GM12873 (cell line): ENCODE data around the gene TRIO.

ENCODE experiments used
- TF ChIP-seq, protein P1 (sequence below): IDR thresholded peaks from 2 replicates; pipeline ENCODE4 v1.5.1; 2012; ENCODE audit warnings: low read depth, mild to moderate bottlenecking, moderate library complexity, low read length, control low read depth; ENCODE audit not compliant: insufficient read depth; ENCODE audit errors: missing control alignments

TRIO gene

GRCh38 chr5:14420101-14420811 is 277.1 kb downstream of the TRIO start:
- TF ChIP-seq, protein P1, sequence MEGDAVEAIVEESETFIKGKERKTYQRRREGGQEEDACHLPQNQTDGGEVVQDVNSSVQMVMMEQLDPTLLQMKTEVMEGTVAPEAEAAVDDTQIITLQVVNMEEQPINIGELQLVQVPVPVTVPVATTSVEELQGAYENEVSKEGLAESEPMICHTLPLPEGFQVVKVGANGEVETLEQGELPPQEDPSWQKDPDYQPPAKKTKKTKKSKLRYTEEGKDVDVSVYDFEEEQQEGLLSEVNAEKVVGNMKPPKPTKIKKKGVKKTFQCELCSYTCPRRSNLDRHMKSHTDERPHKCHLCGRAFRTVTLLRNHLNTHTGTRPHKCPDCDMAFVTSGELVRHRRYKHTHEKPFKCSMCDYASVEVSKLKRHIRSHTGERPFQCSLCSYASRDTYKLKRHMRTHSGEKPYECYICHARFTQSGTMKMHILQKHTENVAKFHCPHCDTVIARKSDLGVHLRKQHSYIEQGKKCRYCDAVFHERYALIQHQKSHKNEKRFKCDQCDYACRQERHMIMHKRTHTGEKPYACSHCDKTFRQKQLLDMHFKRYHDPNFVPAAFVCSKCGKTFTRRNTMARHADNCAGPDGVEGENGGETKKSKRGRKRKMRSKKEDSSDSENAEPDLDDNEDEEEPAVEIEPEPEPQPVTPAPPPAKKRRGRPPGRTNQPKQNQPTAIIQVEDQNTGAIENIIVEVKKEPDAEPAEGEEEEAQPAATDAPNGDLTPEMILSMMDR = no peak

DNA sequence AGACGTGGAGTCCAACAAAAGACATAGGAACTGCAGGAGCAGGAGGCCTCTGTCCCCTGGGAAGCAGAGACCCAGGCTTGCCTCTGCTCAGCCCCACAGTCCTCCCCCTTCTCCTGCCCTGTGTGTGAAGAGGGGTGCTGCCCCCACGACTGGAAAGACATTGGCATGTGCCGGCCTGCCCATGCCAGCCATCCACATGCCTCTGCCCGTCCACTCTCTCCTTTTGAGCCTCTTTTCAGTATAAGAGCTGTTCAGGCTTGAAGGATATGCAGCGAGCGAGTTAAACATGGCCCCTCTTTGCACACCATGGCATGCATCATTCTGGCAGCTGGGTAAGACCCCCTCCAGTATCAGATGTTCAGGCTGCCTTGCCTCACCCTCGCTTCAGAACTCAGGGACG is 278.7 kb downstream of the TRIO start:
- TF ChIP-seq, protein P1 = no peak

- TF ChIP-seq, protein P1 = no peak
Measured at GRCh38 chr5:14424011-14424685, 281.0 kb downstream of the TRIO start.

GRCh38 chr5:14425559-14425958 is 282.4 kb downstream of the TRIO start:
- TF ChIP-seq, protein P1 = no peak

DNA sequence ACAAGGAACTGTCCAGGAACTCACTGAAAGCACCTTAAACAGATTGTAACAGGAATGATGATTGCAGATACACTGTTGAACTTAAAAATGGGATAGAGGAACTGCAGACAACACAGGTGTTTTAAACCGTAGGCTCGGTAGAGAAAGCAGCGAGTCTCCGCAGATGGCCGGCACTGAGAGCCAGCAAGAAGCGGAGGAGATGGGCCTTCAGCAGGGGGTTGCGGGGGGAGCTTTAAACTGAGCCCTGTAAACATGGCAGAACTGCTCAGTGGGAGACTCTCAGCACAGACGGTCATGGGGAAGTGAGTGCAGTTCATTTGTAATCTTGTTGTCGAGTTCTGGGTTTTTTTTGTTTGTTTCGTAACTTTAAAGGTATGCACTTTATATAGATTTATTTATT is 283.4 kb downstream of the TRIO start:
- TF ChIP-seq, protein P1 = no peak

- TF ChIP-seq, protein P1 = no peak
Measured at GRCh38 chr5:14428302-14429081, 285.4 kb downstream of the TRIO start.
